ENCODE measurements around the gene RNU1-3. TPM values are rescaled to one million over a fixed set of nuclear protein-coding genes. Genes with fewer than 3 reads are reported as not detected.
"Not testable (repeated sequence)": the region's sequence is repeated elsewhere in the genome, so short reads cannot be mapped to it uniquely, and the experiment has no call there.

Gene RNU1-3
- polyA plus RNA-seq, 1 experiment = not detected

- no peak for TF ChIP-seq CTCF (IDR thresholded peaks at IDR 0.05; ENCODE audit: insufficient read depth, low read depth, low read length)
- CTCF ChIA-PET = interaction anchor here (0.7 to 7.1 kb wide), 34 partner anchors 7 to 785 kb away, joined by 3 to 92 read pairs (median 4); partner anchors contain the start of gene NBPF1
- Histone ChIP-seq H3K36me3 (ENCODE audit: control insufficient read depth, insufficient read depth, low read length) (peaks cover 26% of the 10 kb centered on the region), H3K4me3 (ENCODE audit: low read depth, low read length) (no peak overlapping the region), H3K27me3 (ENCODE audit: control insufficient read depth, insufficient read depth, low read length) (no peaks in the 10 kb centered on the region)
- POLR2A ChIA-PET = interaction anchor here (1.0 kb wide), 2 partner anchors 9 to 282 kb away, joined by 5 to 6 read pairs; no protein-coding TSS in a partner anchor
- no peak for DNase-seq (ENCODE audit: low read depth)
Observed at GRCh38 chr1:16621300-16621658, 45.5 kb downstream of the RNU1-3 start.

GRCh38 chr1:16619803-16620501 lies 46.8 kb downstream of the RNU1-3 start:
- POLR2A ChIA-PET; H3K27me3 ChIP-seq (ENCODE audit: control insufficient read depth, insufficient read depth, low read length); H3K4me3 ChIP-seq (ENCODE audit: low read depth, low read length); DNase-seq (ENCODE audit: low read depth): not testable (repeated sequence)
- peaks cover 16% of the 10 kb centered on the region for H3K36me3 ChIP-seq (ENCODE audit: control insufficient read depth, insufficient read depth, low read length)
- CTCF ChIA-PET = interaction anchor here (0.6 to 3.6 kb wide), 10 partner anchors 10 to 332 kb away, joined by 3 to 42 read pairs (median 12); no protein-coding TSS in a partner anchor

GRCh38 chr1:16618719-16619118 lies 48.0 kb downstream of the RNU1-3 start:
- no peak for TF ChIP-seq CTCF (IDR thresholded peaks at IDR 0.05; ENCODE audit: insufficient read depth, low read depth, low read length)
- Histone ChIP-seq H3K36me3 (ENCODE audit: control insufficient read depth, insufficient read depth, low read length) (peaks cover 12% of the 10 kb centered on the region), H3K4me3 (ENCODE audit: low read depth, low read length) (no peak overlapping the region), H3K27me3 (ENCODE audit: control insufficient read depth, insufficient read depth, low read length) (no peaks in the 10 kb centered on the region)
- DNase-seq (ENCODE audit: low read depth) = no peak
- CTCF ChIA-PET = interaction anchor here (0.8 to 1.5 kb wide), 5 partner anchors 9 to 333 kb away, joined by 3 to 6 read pairs (median 4); no protein-coding TSS in a partner anchor
- POLR2A ChIA-PET = no interaction called here

- Histone ChIP-seq H3K36me3 (ENCODE audit: control insufficient read depth, insufficient read depth, low read length) (peaks cover 12% of the 10 kb centered on the region), H3K27me3 (ENCODE audit: control insufficient read depth, insufficient read depth, low read length) (no peaks in the 10 kb centered on the region), H3K4me3 (ENCODE audit: low read depth, low read length) (no peak overlapping the region)
- CTCF ChIA-PET = interaction anchor here (0.8 to 1.5 kb wide), 5 partner anchors 9 to 334 kb away, joined by 3 to 6 read pairs (median 4); no protein-coding TSS in a partner anchor
- TF ChIP-seq CTCF (IDR thresholded peaks at IDR 0.05; ENCODE audit: insufficient read depth, low read depth, low read length) = no peak
- POLR2A ChIA-PET = no interaction called here
- DNase-seq (ENCODE audit: low read depth) = no peak
Observed at GRCh38 chr1:16617778-16618580, 48.8 kb downstream of the RNU1-3 start.

GRCh38 chr1:16617114-16617631 lies 49.6 kb downstream of the RNU1-3 start:
- Histone ChIP-seq H3K4me3 (ENCODE audit: low read depth, low read length) (no peak overlapping the region), H3K27me3 (ENCODE audit: control insufficient read depth, insufficient read depth, low read length) (no peaks in the 10 kb centered on the region), H3K36me3 (ENCODE audit: control insufficient read depth, insufficient read depth, low read length) (peaks cover 12% of the 10 kb centered on the region)
- CTCF ChIA-PET = interaction anchor here (0.9 to 6.5 kb wide), 7 partner anchors 7 to 92 kb away, joined by 3 to 92 read pairs (median 5); no protein-coding TSS in a partner anchor
- POLR2A ChIA-PET = interaction anchor here (1.0 kb wide), 1 partner anchor 334 kb away, joined by 3 read pairs; no protein-coding TSS in a partner anchor
- no peak for TF ChIP-seq CTCF (IDR thresholded peaks at IDR 0.05; ENCODE audit: insufficient read depth, low read depth, low read length)
- no peak for DNase-seq (ENCODE audit: low read depth)

Small RNAs within 50 kb of the gene (small RNA-seq; reads per million reads assigned to genes)
- gene RNU1-3 (ENCODE audit: insufficient read length, low read depth, low replicate concordance) = not detected

Other genes with a start within 250 kb of the RNU1-3 start
- not detected in 2 replicates for gene SPATA21, start 229.5 kb downstream of the RNU1-3 start, polyA plus RNA-seq (2011; rRNA removed)
- 102 and 111 TPM in 2 replicates for gene NECAP2, start 226.2 kb downstream of the RNU1-3 start, polyA plus RNA-seq (2011; rRNA removed)
- gene RNU1-1, start 152.7 kb downstream of the RNU1-3 start, polyA plus RNA-seq (2011; rRNA removed) = not detected in 2 replicates
- 28.3 and 36.9 TPM in 2 replicates for gene NBPF1, start 53.4 kb downstream of the RNU1-3 start, polyA plus RNA-seq (2011; rRNA removed)
- gene RNU1-4, start 73.6 kb upstream of the RNU1-3 start, polyA plus RNA-seq (2011; rRNA removed) = not detected in 2 replicates
- not detected in 2 replicates for gene RNU1-2, start 229.0 kb upstream of the RNU1-3 start, polyA plus RNA-seq (2011; rRNA removed)

Measured in BJ (cell line).